Stimulated activated CD8-positive, alpha-beta memory T cell treated with anti-CD3 and anti-CD28 coated beads, Interleukin-7, amount 100 ng/mL, for 24 hours (primary cell): ENCODE results near the gene TEX14.
"Not testable (repeated sequence)": the region's sequence is repeated elsewhere in the genome, so short reads cannot be mapped to it uniquely, and the experiment has no call there.

Source experiments
- DNase-seq: peaks from one replicate; pipeline ENCODE4 v3.0.0-alpha.2; 2020; ENCODE audit warnings: low read depth

The TEX14 gene

DNA sequence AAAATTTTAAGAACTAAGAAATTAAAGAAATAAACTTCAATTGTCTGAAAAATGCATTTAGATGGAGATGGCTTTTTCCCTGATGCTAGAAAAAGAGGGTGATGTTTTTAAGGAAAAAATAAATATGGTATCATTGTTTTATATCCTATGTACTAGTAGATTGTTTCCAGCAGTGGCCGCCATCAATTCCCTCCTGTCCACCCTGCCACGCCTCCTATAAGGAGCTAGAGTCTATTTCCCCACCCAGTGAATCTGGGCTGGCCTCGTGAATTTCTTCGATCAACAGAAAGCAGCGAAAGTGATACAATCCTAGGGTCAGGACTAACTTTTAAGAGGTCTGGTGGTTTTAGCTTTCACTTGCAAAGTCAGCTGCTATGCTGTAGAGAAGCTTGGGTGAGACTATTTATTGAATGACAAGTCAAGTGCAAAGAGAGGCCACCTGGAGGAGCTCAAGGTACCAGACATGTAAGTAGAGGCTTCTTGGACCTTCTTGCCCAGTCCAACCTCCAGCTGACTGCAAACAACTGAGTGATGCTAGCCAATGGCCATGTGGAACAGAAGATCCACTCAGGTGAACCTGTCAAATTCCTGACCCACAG is 96.6 kb downstream of the TEX14 start:
- DNase-seq, result no peak

- no peak for DNase-seq
These were observed 98.7 kb downstream of the TEX14 start for GRCh38 chr17:58593123-58593522.

- DNase-seq, result no peak
These were observed 100.4 kb downstream of the TEX14 start for GRCh38 chr17:58591455-58591854.

DNA sequence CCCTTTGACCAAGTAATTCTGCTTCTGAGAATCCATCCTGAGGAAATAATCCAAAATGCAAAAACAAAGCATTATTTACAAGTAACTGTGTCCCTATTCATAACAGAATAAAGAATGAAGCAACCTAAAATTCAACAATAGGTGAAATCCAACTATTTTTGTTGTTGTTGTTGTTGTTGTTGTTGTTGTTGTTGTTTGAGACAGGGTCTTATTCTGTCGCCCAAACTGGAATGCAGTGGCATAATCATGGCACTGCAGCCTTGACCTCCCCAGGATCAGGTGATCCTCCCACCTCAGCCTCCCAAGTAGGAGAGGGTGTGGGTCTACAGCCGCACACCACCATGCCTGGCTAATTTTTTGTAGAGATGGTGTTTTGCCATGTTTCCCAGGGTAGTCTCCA is 101.5 kb downstream of the TEX14 start:
- no peak for DNase-seq

GRCh38 chr17:58587713-58588117 is 104.1 kb downstream of the TEX14 start:
- peak; percentile 24 for DNase-seq

- DNase-seq, result no peak
These were observed 105.7 kb downstream of the TEX14 start for GRCh38 chr17:58586009-58586644.

GRCh38 chr17:58585554-58585953 is 106.3 kb downstream of the TEX14 start:
- DNase-seq, result no peak

DNA sequence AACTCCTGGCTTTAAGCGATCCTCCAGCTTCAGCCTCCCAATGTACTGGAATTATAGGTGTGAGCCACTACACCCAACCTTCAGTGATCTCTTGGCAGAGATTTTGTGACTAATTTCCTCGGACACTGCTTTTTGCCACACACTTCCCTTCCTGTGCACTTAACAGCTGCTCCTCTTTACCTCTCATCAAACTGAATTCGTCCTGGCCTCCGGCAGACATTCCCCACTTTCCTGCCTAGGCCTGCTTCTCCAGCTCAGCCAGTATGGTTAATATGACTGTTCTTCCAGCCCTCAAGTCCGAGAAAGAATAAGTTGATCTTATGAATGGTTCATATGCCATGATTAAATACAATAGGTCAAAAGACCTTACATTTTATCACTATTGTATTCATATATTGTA is 108.4 kb downstream of the TEX14 start:
- DNase-seq, result no peak

DNA sequence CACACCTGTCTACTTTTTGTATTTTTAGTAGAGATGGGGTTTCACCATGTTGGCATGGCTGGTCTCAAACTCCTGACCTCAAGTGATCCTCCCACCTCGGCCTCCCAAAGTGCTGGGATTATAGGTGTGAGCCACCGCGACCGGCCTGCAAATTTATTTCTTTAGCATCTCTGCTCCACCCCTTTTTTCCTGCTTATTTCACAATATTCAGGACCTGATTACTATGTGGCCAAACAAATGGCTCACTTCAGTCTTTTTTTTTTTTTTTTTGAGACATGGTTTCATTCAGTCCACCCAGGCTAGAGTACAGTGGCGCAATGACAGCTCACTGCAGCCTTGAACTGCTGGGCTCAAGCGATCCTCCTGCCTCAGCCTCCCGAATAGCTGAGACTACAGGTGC is 109.1 kb downstream of the TEX14 start:
- DNase-seq, result not testable (repeated sequence)

GRCh38 chr17:58580671-58581070 is 111.2 kb downstream of the TEX14 start:
- DNase-seq, result no peak

DNA sequence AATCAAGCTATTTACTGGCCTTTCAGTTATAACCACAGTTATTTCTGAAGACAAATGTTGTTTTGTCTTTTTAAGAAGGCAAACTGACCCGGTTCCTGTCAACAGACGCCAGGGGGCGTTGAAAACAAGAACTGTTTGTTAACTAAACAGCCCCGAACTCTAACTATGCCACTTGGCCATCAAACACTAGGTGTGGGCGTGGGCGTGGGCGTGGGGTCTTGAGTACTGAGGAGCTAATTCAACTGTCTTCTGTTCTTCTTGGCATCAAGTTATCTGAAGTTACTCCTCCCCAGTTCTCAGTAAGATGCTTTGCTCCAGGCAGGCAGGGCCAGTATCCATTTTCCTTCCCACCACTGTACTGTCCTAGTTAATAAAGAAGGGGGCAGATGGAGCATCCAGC is 114.1 kb downstream of the TEX14 start:
- peak; percentile 4 for DNase-seq

DNA sequence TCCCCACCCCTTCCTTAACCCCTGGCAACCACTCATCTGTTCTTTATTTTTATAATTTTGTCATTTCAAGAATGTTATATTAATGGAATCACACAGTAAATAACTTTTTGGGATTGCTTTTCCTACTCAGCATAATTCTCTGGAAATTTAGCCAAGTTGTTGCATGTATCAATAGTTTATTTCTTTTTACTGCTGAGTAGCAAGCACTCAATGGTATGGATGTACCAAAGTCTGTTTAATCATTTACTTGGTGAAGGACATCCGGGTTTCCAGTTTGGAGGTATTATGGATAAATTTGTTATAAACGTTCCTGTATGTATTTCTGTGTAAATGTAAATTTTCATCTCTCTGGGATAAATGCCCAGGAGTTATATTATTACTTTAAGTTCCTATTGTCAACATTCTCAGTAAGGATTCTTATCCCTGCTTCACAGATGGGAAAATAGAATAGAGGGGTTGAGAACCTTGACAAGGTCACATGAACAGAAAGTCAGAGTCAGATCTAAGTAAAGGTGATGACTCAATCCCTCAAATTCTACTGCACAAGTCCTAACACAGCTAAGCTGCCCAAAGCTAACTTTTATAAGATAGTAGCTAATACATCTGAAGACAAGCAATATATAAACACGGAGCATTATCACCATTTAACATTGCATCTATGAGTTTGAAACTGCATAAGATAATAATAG is 115.0 kb downstream of the TEX14 start:
- no peak for DNase-seq

DNA sequence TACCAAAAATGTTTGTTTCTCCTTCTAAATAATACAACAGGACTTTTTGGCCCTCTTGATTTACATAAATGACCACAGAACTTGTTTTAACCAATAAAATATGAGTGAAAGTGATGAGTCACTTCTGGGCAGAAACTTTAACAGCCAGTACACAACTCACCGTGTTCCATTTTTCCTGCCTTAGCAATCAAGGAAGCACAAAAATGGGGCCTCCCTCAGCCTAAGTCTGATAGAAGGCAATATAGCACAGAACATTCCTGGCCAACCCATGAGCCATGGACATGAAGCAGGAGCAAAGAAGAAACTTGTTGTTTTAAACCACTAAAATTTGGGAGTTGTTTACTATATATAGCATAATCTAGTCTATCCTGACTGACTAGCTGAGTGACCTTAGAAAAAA is 116.3 kb downstream of the TEX14 start:
- no peak for DNase-seq

GRCh38 chr17:58574025-58574424 is 117.8 kb downstream of the TEX14 start:
- DNase-seq, result no peak

DNA sequence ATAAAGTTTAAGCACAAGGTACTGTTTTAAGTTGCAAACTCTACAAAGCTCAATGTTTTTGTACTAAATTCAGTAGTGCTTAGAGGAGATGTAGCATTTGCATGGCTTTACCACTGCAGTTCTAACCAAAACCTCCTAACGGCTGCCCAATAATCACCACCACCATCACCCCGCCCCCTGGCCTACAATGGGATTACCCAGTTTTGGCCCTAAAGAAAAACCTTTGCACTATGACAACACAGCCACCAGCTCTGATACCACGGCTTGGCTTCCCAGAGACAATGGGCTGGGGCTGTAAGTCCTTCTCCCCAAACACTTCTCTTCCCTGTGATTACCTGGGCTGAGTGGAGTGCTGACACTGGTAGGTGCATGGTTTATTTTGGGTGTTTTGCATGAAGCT is 119.0 kb downstream of the TEX14 start:
- no peak for DNase-seq

GRCh38 chr17:58570758-58571157 is 121.1 kb downstream of the TEX14 start:
- DNase-seq, result no peak

- DNase-seq, result no peak
These were observed 122.6 kb downstream of the TEX14 start for GRCh38 chr17:58569196-58569595.

DNA sequence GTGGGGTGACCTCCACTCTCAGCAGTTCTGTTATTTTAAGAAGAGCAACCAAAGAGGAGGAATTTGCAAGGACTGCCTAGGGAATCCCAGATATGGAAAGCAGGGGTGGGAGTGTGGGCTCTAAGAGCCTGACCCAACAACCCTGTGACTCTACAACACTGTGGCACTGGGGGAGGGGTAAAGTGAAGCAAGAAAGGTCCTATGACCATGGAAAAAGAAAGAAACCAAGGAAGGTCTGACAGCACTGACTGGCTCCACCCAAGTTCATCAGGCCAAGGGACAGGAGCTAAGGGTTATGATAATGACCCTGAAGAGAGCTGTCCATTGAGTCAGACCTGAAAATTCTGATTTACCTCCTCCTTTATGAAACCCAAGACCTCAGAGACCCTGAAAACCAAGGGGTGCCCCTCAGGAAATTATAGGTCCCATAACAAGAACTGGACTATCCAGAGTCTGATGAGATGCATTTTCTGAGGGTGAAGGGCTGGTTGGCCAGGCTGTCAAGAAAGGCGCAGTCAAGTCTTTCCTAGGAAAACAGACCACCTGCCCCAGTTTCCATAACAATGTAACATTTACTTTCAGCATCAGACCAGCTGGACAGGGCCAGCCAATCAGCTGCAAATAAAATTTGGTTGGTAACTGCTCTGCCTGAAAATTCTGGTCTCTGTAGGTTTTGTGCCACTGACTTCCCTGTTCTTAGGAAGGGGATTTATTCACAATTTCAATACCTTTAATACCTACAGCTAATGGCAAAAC is 123.6 kb downstream of the TEX14 start:
- no peak for DNase-seq

- DNase-seq, result no peak
These were observed 126.2 kb downstream of the TEX14 start for GRCh38 chr17:58565389-58566311.

DNA sequence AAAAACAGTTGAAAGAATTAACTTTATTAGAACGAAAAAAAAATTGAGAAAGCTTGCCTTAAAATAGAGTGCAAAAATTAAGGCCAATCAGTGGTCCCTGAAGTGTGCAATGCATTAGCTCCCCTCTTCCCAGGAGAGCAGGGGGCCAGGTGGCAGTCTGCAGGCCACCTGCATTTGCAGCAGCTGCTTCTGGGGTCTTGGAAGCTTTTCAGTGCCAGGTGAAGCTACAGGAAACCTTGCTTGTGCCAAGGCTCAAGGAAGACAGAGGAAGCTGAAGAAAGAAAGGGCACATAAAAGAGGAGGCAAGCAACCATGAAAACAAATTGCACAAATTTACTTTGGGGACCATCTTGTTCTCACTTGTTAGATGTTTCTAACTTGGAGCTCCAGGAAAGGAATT is 126.9 kb downstream of the TEX14 start:
- DNase-seq, result no peak

DNA sequence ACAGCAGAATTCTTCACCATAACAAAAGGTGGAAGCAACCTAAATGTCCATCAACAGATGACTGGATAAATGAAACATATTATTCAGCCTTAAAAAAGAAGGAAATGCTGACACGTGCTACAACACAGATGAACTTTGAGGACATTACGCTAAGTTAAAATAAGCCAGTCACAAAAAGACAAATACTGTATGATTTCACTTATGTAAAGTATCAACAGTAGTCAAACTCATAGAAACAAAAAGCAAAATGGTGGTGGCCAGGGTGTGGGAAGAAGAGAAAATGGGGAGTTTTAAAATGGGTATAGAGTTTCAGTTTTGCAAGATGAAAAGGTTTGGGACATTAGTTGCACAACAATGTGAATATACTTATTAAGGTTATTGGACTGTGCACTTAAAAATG is 127.6 kb downstream of the TEX14 start:
- no peak for DNase-seq

DNA sequence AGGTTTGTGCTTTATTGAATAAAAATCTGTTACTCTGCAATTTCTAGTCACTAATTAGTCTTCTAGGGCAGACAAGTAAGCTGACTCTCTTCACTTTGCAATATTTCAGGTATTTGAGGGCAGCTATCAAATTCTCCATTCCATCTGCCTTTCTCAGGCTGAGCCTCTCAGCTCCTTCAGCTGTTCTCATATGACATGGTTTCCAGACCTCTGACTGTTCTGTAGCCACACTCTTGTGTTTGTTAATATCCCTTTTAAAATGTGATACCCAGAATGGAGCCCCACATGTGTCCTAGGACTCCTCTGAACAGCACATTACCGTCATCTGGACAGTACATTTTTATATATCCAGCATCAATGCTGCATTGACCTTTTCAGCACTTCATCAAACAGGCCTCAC is 131.3 kb downstream of the TEX14 start:
- no peak for DNase-seq
